ENCODE measurements around the gene CCDC102A. TPM values are rescaled to one million over a fixed set of nuclear protein-coding genes. Genes with fewer than 3 reads are reported as not detected.

Gene CCDC102A
- total RNA-seq, 1 experiment from 2014 or later: 8.1 TPM

- Histone ChIP-seq H3K9me3 (ENCODE audit: insufficient read depth, low read depth) (no peaks in the 10 kb centered on the region), H3K4me2 (no peak overlapping the region), H3K27me3 (ENCODE audit: insufficient read depth, low read depth) (no peaks in the 10 kb centered on the region), H3K36me3 (ENCODE audit: low read depth) (no peaks in the 10 kb centered on the region), H3K79me2 (ENCODE audit: low read depth) (no peaks in the 10 kb centered on the region), H3K4me3 (no peak overlapping the region), H3K4me1 (replicated peaks; ENCODE audit: insufficient read depth) (no peaks in the 10 kb centered on the region), H3K27ac (no peak overlapping the region), H2AFZ (no peak overlapping the region), H4K20me1 (ENCODE audit: insufficient read depth) (no peaks in the 10 kb centered on the region), H3K9me2 (ENCODE audit: insufficient read depth) (no peaks in the 10 kb centered on the region), H3F3A (ENCODE audit: insufficient read depth, low read depth) (no peaks in the 10 kb centered on the region)
- TF ChIP-seq CTCF (conservative IDR thresholded peaks at IDR 0.05) (no peak), EZH2 (IDR thresholded peaks at IDR 0.05; ENCODE audit: low read depth) (no peak)
- ChIA-PET POLR2A (ENCODE audit: unreplicated experiment) (no interaction called here), CTCF (no interaction called here)
- intact Hi-C loops (cut with micrococcal nuclease; ENCODE audit: unreplicated experiment): no loop called here
- DNase-seq: no peak
- BruUV-seq (replicated peaks): no TSS peak
Observed at GRCh38 chr16:57514791-57515600, 21.4 kb downstream of the CCDC102A start.

GRCh38 chr16:57514371-57514770 is 22.0 kb downstream of the CCDC102A start:
- ChIA-PET POLR2A (ENCODE audit: unreplicated experiment) (no interaction called here), CTCF (no interaction called here)
- TF ChIP-seq EZH2 (IDR thresholded peaks at IDR 0.05; ENCODE audit: low read depth) (no peak), CTCF (conservative IDR thresholded peaks at IDR 0.05) (no peak)
- no peak for DNase-seq
- Histone ChIP-seq H3K27me3 (ENCODE audit: insufficient read depth, low read depth) (no peaks in the 10 kb centered on the region), H4K20me1 (ENCODE audit: insufficient read depth) (no peaks in the 10 kb centered on the region), H3K79me2 (ENCODE audit: low read depth) (no peaks in the 10 kb centered on the region), H3K9me2 (ENCODE audit: insufficient read depth) (no peaks in the 10 kb centered on the region), H2AFZ (no peak overlapping the region), H3K4me2 (no peak overlapping the region), H3K36me3 (ENCODE audit: low read depth) (no peaks in the 10 kb centered on the region), H3F3A (ENCODE audit: insufficient read depth, low read depth) (no peaks in the 10 kb centered on the region), H3K9me3 (ENCODE audit: insufficient read depth, low read depth) (no peaks in the 10 kb centered on the region), H3K4me3 (no peak overlapping the region), H3K4me1 (replicated peaks; ENCODE audit: insufficient read depth) (no peaks in the 10 kb centered on the region), H3K27ac (no peak overlapping the region)
- intact Hi-C loops (cut with micrococcal nuclease; ENCODE audit: unreplicated experiment): no loop called here
- BruUV-seq (replicated peaks): no TSS peak

GRCh38 chr16:57513371-57514102 is 22.8 kb downstream of the CCDC102A start:
- TF ChIP-seq CTCF (conservative IDR thresholded peaks at IDR 0.05) (no peak), EZH2 (IDR thresholded peaks at IDR 0.05; ENCODE audit: low read depth) (no peak)
- ChIA-PET POLR2A (ENCODE audit: unreplicated experiment) (no interaction called here), CTCF (no interaction called here)
- Histone ChIP-seq H3K4me2 (no peak overlapping the region), H3K4me3 (no peak overlapping the region), H3K27ac (no peak overlapping the region), H3F3A (ENCODE audit: insufficient read depth, low read depth) (no peaks in the 10 kb centered on the region), H4K20me1 (ENCODE audit: insufficient read depth) (no peaks in the 10 kb centered on the region), H3K9me3 (ENCODE audit: insufficient read depth, low read depth) (no peaks in the 10 kb centered on the region), H3K9me2 (ENCODE audit: insufficient read depth) (no peaks in the 10 kb centered on the region), H3K27me3 (ENCODE audit: insufficient read depth, low read depth) (0 out of 2 replicates have a peak, but pooled peaks cover 3% of the 10 kb centered on the region), H2AFZ (no peak overlapping the region), H3K4me1 (replicated peaks; ENCODE audit: insufficient read depth) (no peaks in the 10 kb centered on the region), H3K36me3 (ENCODE audit: low read depth) (no peaks in the 10 kb centered on the region), H3K79me2 (ENCODE audit: low read depth) (no peaks in the 10 kb centered on the region)
- DNase-seq: no peak
- intact Hi-C loops (cut with micrococcal nuclease; ENCODE audit: unreplicated experiment): no loop called here
- no TSS peak for BruUV-seq (replicated peaks)
